Muscle layer of duodenum (tissue), 2 donors: Measurements from ENCODE around the gene VBP1.
"Not testable (repeated sequence)": the region's sequence is repeated elsewhere in the genome, so short reads cannot be mapped to it uniquely, and the experiment has no call there.

Source experiments
- H3K27ac ChIP-seq: one replicate; pipeline ENCODE4 v1.7.0; 2013; ENCODE audit warnings: mild to moderate bottlenecking, low read length
- H3K27me3 ChIP-seq: one replicate; pipeline ENCODE4 v1.7.0; 2013; ENCODE audit warnings: low read depth, mild to moderate bottlenecking, control low read depth, low read length
- H3K36me3 ChIP-seq, 2 donors: one replicate each; pipeline ENCODE4 v1.7.0; 2013; ENCODE audit warnings: low read length in 2 of 2, control low read depth in 1 of 2, mild to moderate bottlenecking in 1 of 2; ENCODE audit not compliant: insufficient read depth in 2 of 2, control insufficient read depth in 1 of 2
- H3K4me1 ChIP-seq, 2 donors: one replicate each; pipeline ENCODE4 v1.7.0; 2013; ENCODE audit warnings: low read length in 2 of 2, mild to moderate bottlenecking in 2 of 2, control low read depth in 1 of 2, moderate library complexity in 1 of 2; ENCODE audit not compliant: insufficient read depth in 2 of 2, control insufficient read depth in 1 of 2
- H3K4me3 ChIP-seq, 2 donors: one replicate each; pipeline ENCODE4 v1.7.0; 2013; ENCODE audit warnings: low read length in 2 of 2, low read depth in 1 of 2, mild to moderate bottlenecking in 1 of 2
- H3K9me3 ChIP-seq, 2 donors: one replicate each; pipeline ENCODE4 v1.7.0; 2013; ENCODE audit warnings: low read length in 2 of 2, control low read depth in 1 of 2, mild to moderate bottlenecking in 1 of 2; ENCODE audit not compliant: control insufficient read depth in 1 of 2
- donor health status: healthy.

VBP1 gene

GRCh38 chrX:155266439-155266838 lies 50.2 kb downstream of the VBP1 start:
- no peak overlapping the region for H3K4me3 ChIP-seq
- no peaks in the 10 kb centered on the region for H3K9me3 ChIP-seq
- no peaks in the 10 kb centered on the region for H3K4me1 ChIP-seq
- H3K27ac ChIP-seq = no peak overlapping the region
- H3K27me3 ChIP-seq = no peaks in the 10 kb centered on the region
- no peaks in the 10 kb centered on the region for H3K36me3 ChIP-seq

GRCh38 chrX:155267995-155268394 lies 51.7 kb downstream of the VBP1 start:
- H3K27ac ChIP-seq = not testable (repeated sequence)

GRCh38 chrX:155270969-155271368 lies 54.7 kb downstream of the VBP1 start:
- H3K27ac ChIP-seq = no peak overlapping the region

More at GRCh38 chrX:155267995-155268394, 51.7 kb downstream of the VBP1 start:
- not testable (repeated sequence) for H3K9me3 ChIP-seq, H3K27me3 ChIP-seq, H3K36me3 ChIP-seq, H3K4me1 ChIP-seq, H3K4me3 ChIP-seq

GRCh38 chrX:155279873-155280272 lies 63.6 kb downstream of the VBP1 start:
- no peak overlapping the region for H3K27ac ChIP-seq
- no peak overlapping the region for H3K4me3 ChIP-seq
- H3K27me3 ChIP-seq = no peaks in the 10 kb centered on the region
- H3K4me1 ChIP-seq = no peaks in the 10 kb centered on the region
- no peaks in the 10 kb centered on the region for H3K9me3 ChIP-seq
- peaks cover 0 to 5% of the 10 kb centered on the region in 2 donors for H3K36me3 ChIP-seq

More at GRCh38 chrX:155270969-155271368, 54.7 kb downstream of the VBP1 start:
- Histone ChIP-seq H3K36me3 (no peaks in the 10 kb centered on the region), H3K9me3 (no peaks in the 10 kb centered on the region), H3K4me1 (no peaks in the 10 kb centered on the region), H3K4me3 (no peak overlapping the region), H3K27me3 (no peaks in the 10 kb centered on the region)
